ENCODE results near the gene PRCD.
"Not testable (repeated sequence)": the region's sequence is repeated elsewhere in the genome, so short reads cannot be mapped to it uniquely, and the experiment has no call there.

PRCD gene

DNA sequence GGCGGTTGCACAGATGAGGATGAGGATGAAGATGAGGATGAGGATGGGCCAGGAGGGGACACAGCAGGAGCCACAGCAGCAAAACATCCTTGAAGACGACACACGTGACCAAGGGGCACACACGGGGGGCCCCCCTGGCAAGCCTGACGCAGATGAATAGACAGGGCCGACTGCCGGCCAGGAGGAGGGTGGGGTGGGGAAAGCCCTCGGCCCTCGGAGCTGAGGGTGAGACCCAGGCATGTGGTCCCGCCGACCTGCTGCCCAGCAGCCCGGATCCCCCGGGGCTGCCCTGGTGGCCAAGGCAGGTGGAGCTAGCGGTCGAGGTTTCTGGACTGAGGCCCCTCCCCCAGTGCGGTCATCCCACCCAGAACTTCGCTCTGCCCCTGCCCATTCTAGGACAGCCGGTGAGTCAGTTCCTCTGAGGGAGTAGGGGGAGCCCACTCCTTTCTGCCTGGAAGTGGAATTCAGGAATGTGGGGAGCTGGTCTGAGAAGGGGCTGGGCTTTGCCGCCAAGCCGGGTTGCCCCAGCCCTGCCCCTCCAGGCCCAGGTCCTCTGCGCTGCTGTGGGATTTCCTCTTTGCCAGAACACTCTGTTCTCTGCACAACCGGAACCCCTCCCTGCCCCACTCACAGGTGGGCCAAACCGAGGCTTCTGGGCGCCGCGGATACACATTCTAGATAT, 12.3 kb upstream of the PRCD start:
- no peak for DNase-seq (ENCODE audit: low spot score)

DNA sequence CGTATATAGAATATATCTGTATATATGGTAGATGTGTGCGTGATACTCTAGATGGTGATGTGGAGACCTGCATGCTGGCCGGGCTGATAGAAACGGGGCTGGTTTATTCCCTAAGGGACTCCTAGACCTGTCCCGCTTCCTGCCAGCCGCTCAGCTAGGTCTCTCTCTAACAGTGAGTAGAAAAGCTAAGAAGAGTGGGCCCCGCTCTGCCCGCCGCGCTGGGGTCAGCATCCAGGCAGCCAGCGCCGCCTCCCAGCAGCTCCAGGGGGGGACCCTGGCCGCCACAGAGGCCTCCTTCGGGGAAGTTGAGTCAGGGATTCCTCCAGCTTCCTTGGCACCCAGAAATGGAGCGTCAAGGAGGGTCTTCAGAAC, 11.7 kb upstream of the PRCD start:
- DNase-seq (ENCODE audit: low spot score) = no peak

DNA sequence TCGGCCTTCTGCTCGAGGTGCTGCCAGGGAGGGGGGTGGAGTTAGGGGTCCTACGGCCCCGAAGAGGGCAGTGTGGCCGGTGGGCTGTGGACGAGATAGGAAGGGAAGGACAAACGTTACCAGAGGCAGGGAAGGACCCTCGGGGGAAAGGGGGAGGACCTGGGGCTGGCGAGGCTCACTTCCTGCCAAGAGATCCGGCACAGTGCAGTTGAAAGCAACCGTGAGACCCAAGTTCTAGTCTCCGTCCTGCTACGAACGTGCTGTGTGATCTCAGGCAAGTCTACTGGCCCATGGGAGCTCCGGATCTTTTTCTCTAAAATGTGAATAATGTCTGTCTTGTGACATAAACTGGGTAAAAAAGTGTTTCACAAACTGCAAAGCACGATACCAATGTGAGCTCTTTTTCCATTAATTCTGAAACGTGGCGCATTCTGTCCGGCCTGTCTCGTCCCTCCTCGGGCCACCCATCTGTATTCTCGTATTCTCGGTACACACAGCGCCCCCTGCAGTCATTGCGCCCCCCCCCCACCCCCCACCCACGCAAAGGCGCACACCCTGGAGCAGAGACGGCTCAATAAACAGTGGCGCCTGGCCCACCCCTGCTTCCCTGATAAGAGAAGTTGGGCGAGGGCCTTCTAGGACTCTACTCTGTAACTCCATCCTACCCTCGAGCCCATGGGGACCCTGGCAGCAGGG, 11.2 kb upstream of the PRCD start:
- no peak for DNase-seq (ENCODE audit: low spot score)

GRCh38 chr17:76529224-76530094, 10.4 kb upstream of the PRCD start:
- DNase-seq (ENCODE audit: low spot score) = no peak

DNA sequence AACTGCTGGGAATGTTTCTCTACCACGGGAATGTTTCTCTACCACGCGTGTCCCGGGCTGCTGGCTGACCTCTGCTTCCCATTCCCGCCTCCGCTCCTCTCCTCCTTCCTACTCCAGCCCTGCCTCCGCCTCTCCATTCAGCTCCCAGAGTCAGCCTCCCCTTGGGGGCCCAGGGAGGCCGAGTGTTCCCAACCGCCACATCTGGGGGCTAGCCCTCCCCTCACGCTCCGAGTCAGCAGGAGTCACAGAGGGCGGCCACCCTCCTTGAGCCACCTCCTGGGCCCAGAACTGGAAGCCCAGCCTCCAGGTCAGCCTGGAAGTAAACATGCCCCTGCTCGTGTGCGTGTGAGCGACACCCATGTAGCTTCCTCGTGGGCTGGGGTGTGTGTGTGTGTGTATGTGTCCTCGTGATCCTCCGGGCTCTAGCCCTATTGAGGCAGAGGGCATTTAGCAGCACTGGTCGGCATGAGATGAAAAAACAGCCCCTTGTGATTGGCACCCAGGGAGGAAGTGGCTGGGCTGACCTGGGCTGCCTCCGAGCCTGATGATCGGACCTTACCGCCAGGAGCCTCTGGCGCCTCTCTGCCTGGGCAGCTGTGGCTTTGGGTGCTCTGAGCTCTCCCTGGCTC, 9.6 kb upstream of the PRCD start:
- no peak for DNase-seq (ENCODE audit: low spot score)

DNA sequence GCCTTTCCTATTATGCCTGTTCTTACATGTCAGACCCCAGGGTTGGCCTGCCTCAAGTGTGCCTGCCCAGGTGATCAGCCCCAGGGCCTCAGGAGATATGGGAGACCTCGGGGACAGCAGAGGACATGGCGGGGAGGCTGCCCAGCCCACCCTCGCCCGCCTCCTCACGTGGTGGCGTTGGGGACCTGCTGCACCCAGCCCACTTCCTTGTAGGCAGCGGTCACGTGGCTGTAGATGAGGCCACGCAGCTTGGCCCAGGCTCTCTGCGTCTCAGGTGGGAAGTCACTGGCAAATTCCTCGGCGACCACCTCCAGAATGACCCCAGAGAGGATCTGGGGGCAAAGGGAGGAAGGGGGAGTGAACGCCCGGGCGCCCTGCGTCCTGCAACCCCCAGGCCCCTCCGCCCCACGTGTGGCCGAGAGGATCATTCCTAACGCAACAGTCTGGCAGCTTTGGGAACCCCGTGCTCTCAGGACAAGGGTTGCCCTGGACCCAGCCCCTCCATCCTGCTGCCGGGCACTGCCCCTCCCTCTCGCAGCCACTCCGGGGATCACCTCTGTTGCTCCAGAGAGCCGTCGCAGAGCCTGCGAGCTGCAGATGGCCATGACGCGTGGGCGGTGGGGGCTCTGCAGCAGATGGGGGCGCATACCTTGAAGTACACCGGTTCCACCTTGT, 8.9 kb upstream of the PRCD start:
- no peak for DNase-seq (ENCODE audit: low spot score)

DNA sequence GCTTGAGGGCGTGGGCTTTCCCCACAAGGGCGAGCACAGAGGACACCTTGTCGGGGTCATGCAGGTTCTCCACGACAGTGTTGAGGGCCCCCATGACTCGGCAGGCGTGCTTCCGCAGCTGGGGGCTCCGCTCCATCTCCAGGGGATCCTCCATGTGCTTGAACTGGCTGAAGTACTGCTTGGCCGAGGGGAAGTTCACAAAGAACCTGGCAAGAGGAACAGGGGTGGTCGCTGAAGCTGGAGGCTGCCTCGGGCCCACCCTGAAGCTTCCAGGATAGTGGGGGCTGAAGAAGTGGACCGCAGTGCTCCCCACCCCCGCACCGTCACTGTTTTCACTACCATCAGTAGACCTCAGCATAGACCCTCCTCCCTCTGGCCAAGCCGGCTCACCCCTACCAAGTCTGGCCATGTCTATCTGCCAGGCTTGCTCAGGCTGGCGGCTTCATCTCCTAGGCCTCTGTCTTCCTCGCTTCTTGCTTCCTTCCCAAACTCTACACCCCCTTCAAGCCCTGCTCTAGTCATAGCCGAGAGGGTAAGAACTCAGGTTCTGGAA, 8.3 kb upstream of the PRCD start:
- DNase-seq (ENCODE audit: low spot score) = no peak

DNA sequence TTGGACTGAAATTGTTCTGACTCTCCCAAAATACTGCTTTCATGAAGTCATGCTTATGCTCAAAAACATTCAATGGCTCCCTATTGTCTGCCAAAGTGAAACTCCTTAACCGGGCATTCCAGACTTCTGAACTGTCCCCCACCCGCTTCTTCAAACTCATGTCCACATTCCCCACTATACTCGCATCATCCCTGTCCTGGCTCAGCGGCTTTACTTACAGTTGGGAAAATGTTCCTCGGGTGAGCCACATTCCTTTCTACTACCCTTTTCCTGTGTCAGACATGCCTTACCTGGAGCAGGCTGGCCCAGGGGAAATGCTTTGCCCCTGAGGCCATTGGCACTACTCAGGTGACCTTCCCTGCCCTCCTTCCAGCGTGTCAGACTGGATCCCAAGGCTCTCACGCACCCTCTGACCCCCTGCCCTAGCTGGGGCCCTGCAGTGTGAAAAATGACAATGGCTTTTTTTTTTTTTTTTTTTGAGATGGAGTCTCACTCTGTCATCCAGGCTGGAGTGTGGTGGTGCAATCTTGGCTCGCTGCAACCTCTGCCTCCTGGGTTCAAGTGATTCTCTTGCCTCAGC, 7.7 kb upstream of the PRCD start:
- no peak for DNase-seq (ENCODE audit: low spot score)

DNA sequence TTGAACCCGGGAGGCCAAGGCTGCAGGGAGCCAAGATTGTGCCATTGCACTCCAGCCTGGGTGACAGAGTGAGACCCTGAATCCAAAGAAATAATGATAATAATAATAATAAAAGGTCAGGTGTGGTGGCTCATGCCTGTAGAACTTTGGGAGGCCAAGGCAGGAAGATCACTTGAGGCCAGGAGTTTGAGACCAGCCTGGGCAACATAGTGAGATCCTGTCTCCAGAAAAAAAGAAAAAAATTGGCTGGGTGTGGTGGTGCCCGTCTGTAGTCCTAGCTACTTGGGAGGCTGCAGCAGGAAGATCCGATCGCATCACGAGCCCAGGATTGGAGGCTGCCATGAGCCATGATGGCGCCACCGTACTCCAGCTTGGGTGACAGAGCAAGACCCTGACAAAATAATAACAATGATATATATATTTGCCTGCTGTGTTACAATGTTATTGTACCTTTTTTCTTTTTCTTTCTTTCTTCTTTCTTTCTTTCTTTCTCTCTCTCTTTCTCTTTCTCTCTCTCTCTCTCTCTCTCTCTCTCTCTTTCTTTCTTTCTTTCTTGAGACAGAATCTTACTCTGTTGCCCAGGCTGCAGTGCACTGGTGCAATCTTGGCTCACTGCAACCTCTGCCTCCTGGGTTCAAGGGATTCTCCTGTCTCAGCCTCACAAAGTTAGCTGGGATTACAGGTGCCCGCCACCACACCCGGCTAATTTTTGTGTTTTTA, 6.0 kb upstream of the PRCD start:
- DNase-seq (ENCODE audit: low spot score) = not testable (repeated sequence)

DNA sequence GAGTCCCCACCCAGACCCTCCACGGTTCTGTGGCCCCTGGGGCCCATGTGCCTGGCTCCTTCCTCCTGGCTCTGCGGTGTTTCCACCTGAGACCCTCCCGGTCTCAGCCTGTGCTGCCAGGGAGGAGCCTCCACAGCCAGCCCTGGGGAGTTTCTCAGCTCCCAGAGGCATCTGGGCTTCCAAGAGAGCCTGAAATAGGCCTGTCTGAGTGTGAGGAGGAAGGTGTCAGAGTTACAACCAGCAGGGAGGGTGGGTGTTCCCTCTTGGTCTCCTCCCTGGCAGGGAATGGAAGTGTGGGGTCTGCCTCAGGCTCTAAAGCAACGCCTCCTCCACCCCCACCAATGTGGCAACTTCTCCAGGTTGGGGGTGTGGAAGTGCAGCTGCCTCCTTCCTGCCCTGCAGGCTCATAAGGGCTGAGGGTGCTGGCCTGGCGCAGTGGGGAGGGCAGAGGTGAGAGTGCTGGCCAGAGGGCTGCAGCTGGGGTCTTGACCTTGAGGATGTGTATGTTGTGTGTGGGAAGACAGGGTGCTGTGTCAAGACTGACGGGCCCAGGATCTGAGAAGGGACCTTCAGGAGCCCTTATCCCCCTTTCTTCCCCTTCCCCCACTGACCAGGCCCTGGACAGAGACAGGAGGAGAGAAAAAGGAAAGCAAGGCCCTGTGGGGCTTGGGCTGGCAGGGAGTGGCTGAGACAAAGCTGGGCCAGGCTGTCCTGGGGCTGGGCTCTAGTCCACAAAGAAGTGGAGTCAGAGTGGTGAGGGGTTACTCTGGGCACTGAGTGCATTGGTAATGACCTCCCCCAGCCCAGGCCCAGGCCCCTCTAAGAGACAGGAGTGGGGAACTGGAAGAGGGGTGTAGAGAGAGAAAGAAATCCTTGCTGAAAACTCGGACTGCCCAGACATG, 4.8 kb upstream of the PRCD start:
- no peak for DNase-seq (ENCODE audit: low spot score)

- DNase-seq (ENCODE audit: low spot score) = no peak
These were observed 3.9 kb upstream of the PRCD start for GRCh38 chr17:76535788-76536510.

- no peak for DNase-seq (ENCODE audit: low spot score)
These were observed 3.1 kb upstream of the PRCD start for GRCh38 chr17:76536511-76537287.

- no peak for DNase-seq (ENCODE audit: low spot score)
These were observed 2.6 kb upstream of the PRCD start for GRCh38 chr17:76537288-76537577.

DNA sequence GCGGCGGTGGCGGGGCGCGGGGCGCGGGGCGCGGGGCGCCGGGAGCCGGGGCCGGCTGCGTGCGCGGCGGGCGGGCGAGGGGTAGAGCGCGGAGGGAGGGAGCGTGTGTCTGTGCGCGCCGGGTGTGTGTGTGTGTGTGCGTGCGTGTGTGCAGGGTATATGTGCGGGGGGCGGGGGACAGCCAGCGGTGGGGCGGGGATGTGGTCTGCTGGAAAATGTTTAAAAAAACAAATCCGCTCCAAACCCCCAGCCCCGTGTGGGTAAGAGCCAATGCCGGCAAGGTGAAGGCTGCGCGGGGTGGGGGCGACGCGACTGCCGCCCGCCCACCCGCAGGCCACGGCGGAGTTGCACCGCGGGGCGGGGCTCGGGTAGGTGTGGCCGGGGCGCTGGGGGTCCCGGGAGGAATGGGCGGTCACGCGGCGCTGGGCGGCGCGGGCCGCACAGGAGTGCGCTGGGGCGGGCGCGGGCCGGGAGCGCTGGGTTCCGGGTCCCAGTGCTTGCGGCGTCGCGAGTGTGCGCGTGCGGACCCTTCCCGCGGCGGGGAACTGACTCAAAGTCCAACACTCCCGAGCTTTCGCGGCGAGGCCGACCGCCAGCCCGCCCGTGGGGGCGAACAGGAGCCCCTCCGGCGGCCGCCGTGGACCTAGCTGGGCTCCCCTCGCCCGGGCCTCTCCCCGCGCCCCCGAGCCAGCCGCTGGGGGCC, 2.1 kb upstream of the PRCD start, which contains the start of gene CYGB:
Gene CYGB (minus strand): TSS at position 132 of the 703 bp plus-strand sequence. CDS start 167 bp downstream, outside the sequence.
- DNase-seq (ENCODE audit: low spot score) = no peak

- no peak for DNase-seq (ENCODE audit: low spot score)
These were observed 1.4 kb upstream of the PRCD start for GRCh38 chr17:76538281-76538931.

- DNase-seq (ENCODE audit: low spot score) = no peak
These were observed 788 bp upstream of the PRCD start for GRCh38 chr17:76538941-76539570.
